Regular cardiac myocyte (primary cell): ENCODE data around the gene ATG4C. TPM values are rescaled to one million over a fixed set of nuclear protein-coding genes. Genes with fewer than 3 reads are reported as not detected.

Source experiments
- total RNA-seq: library from RNA; depleted of rRNA; stranded (reverse); fragments of >200 nt; gene quantifications from 2 replicates; pipeline ENCODE4 v1.2.3, GENCODE V29; 2014

Gene ATG4C, protein sequence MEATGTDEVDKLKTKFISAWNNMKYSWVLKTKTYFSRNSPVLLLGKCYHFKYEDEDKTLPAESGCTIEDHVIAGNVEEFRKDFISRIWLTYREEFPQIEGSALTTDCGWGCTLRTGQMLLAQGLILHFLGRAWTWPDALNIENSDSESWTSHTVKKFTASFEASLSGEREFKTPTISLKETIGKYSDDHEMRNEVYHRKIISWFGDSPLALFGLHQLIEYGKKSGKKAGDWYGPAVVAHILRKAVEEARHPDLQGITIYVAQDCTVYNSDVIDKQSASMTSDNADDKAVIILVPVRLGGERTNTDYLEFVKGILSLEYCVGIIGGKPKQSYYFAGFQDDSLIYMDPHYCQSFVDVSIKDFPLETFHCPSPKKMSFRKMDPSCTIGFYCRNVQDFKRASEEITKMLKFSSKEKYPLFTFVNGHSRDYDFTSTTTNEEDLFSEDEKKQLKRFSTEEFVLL
- total RNA-seq: 12.7 and 15.2 TPM in 2 replicates

DNA sequence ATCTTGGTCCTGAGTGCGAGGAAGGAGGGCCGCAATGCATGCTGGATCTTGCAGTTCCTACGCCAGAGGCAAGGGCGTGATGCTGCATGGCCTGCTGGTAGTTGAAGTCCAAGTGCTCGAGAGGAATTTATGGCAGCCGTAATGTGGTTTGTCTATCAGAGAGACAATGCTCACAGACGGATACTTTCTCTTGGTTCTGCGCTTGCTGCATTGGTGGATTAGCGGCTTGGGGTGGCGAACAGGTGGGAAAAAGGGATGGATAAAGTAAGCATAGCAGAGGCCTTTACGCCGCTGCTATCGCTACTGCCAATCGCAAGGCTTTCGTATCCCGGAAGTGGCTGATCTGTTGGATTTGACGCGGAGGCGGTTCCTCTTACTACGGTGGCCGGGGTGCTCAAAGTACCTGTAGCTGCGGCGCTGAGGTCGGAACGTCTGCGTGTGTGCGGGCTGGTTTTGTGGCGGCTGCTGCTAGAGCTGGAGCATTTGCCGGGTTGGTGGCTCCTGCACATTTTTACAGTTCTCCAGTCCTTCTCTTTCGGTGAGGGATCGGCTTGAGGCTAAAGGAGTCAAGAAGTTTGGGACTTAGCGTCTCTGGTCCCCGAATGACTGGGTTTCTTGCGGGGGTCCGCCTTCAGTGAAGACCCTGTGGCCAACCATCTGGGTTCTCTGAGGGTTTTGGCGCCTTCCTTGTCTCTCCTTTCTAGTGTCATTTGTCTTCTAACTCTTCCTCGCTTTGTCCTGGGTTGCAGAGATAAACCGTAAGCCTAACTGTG is at the start of gene ATG4C:
TSS of gene ATG4C (plus strand) at position 397 of the 773 bp plus-strand sequence. CDS start 19,655 bp downstream, outside the sequence.

Other genes starting within 250 kb of the ATG4C start
- gene ANGPTL3, start 186.6 kb upstream of the ATG4C start, total RNA-seq: not detected in 2 replicates
- gene DOCK7, start 95.7 kb upstream of the ATG4C start, total RNA-seq: 113 and 128 TPM in 2 replicates